Activated CD4-positive, alpha-beta T cell treated with anti-CD3 and anti-CD28 coated beads, Interleukin-2, amount 10 ng/mL, durations not matched to agents 7 days and 5 days (primary cell): ENCODE data around the gene NDRG4. TPM values are rescaled to one million over a fixed set of nuclear protein-coding genes. Genes with fewer than 3 reads are reported as not detected.
A peak's percentile ranks its signal among the peaks of the same experiment; 100 is the strongest.

Experiments used
- CTCF ChIA-PET: fragments of 350-600 bp; sonication (Branson Sonifier 250); formaldehyde crosslinking; loops from one replicate; lab custom pipeline; 2021; ENCODE audit warnings: antibody characterized with exemption; lab: Charles Lee
- POLR2A ChIA-PET: fragments of 350-600 bp; sonication (Branson Sonifier 250); formaldehyde crosslinking; loops from one replicate; lab custom pipeline; 2021; ENCODE audit warnings: antibody characterized with exemption; lab: Charles Lee
- DNase-seq: peaks from one replicate; pipeline ENCODE4 v3.0.0-alpha.2; 2020
- H3K27ac Mint-ChIP-seq: one replicate; pipeline ENCODE4 v1.8.0; 2021; ENCODE audit warnings: mild to moderate bottlenecking, moderate library complexity, mixed read lengths
- H3K27me3 Mint-ChIP-seq: one replicate; pipeline ENCODE4 v1.8.0; 2021; ENCODE audit warnings: mixed read lengths
- H3K36me3 Mint-ChIP-seq: one replicate; pipeline ENCODE4 v1.8.0; 2021; ENCODE audit warnings: low read depth, mixed read lengths
- H3K4me1 Mint-ChIP-seq: one replicate; pipeline ENCODE4 v1.8.0; 2021; ENCODE audit warnings: mixed read lengths
- H3K4me3 Mint-ChIP-seq: one replicate; pipeline ENCODE4 v1.8.0; 2021; ENCODE audit warnings: mild to moderate bottlenecking, moderate library complexity, mixed read lengths
- H3K9me3 Mint-ChIP-seq: one replicate; pipeline ENCODE4 v1.8.0; 2021; ENCODE audit warnings: mixed read lengths
- total RNA-seq, 2 experiments: library from RNA; stranded (reverse); gene quantifications; one replicate each; pipeline ENCODE4 v1.2.3, GENCODE V29; 2021

The NDRG4 gene
- total RNA-seq = under 1 TPM; 0.69 to 0.97 TPM

- Mint-ChIP-seq H3K27ac (peak within 1 kb of the TSS; percentile 71), H3K27me3 (peaks cover 2% of the 10 kb centered on the region), H3K4me3 (peak within 1 kb of the TSS; percentile 66), H3K9me3 (no peaks in the 10 kb centered on the region), H3K36me3 (no peaks in the 10 kb centered on the region), H3K4me1 (peaks cover 21% of the 10 kb centered on the region)
- peak; percentile 43 for DNase-seq
- ChIA-PET POLR2A (no interaction called here), CTCF (interaction anchor here (0.9 to 1.4 kb wide), 4 partner anchors 14 to 314 kb away, joined by 3 to 4 read pairs (median 3); no protein-coding TSS in a partner anchor)
These were observed at the start of gene NDRG4 for GRCh38 chr16:58499615-58500351. Gene NDRG4, plus strand, starts transcription at chr16:58500143. Its CDS starts 106 bp downstream, at chr16:58500249.

DNA sequence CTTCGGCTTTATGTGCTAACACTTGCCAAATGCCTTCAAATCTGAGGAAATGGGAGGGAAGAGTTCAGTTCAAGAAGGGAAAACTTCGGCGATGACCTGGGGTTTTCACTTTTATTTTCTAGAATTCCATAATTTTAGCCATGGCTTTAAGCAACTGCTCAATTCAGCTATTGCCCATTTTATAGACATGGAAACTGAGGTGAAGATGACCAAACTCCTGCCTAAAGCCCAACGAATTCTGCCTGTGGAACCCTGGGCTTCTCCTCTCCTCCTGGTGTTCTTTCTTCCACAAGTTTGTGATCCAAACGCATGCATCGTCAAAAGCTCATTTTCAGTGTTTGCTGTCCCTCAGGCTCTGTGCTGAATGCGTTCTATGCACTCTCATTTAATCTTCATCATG is 49.4 kb upstream of the NDRG4 start:
- Mint-ChIP-seq H3K36me3 (no peaks in the 10 kb centered on the region), H3K27ac (no peak overlapping the region), H3K9me3 (no peaks in the 10 kb centered on the region), H3K4me3 (no peak overlapping the region), H3K4me1 (peaks cover 8% of the 10 kb centered on the region), H3K27me3 (peaks cover 10% of the 10 kb centered on the region)
- no peak for DNase-seq
- ChIA-PET POLR2A (no interaction called here), CTCF (no interaction called here)

DNA sequence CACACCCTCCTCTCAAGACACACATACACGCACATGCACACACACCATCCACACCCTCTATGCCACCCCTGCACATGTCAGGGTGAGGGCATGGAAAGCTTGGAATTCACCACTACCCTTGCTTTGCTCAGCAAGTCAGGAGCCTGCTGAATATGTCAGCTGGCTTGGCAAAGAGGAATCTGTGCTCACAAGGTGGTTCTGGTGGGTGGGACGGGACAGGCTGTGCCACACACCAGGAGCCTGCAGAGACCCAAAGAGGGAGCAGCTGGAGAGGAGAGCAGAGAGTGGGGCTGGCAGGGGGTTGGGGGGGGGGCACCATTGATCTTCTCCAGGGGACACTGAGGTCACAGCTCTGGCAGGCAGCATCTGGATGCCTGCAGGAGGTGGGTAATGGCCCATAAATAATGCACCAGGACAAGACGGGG is 48.7 kb upstream of the NDRG4 start:
- Mint-ChIP-seq H3K4me1 (peaks cover 8% of the 10 kb centered on the region), H3K4me3 (no peak overlapping the region), H3K27me3 (peaks cover 10% of the 10 kb centered on the region), H3K36me3 (no peaks in the 10 kb centered on the region), H3K9me3 (no peaks in the 10 kb centered on the region), H3K27ac (no peak overlapping the region)
- ChIA-PET POLR2A (no interaction called here), CTCF (interaction anchor here (1.4 kb wide), 1 partner anchor 115 kb away, joined by 3 read pairs; no protein-coding TSS in a partner anchor)
- DNase-seq = no peak

GRCh38 chr16:58451945-58452401 is 48.0 kb upstream of the NDRG4 start:
- DNase-seq = no peak
- ChIA-PET CTCF (interaction anchor here (1.4 kb wide), 1 partner anchor 115 kb away, joined by 3 read pairs; no protein-coding TSS in a partner anchor), POLR2A (no interaction called here)
- H3K4me3 Mint-ChIP-seq = no peak overlapping the region
- H3K27me3 Mint-ChIP-seq = peaks cover 10% of the 10 kb centered on the region
- H3K36me3 Mint-ChIP-seq = no peaks in the 10 kb centered on the region
- H3K9me3 Mint-ChIP-seq = no peaks in the 10 kb centered on the region
- peaks cover 8% of the 10 kb centered on the region for H3K4me1 Mint-ChIP-seq
- H3K27ac Mint-ChIP-seq = no peak overlapping the region

GRCh38 chr16:58452640-58453039 is 47.3 kb upstream of the NDRG4 start:
- no peak overlapping the region for H3K4me3 Mint-ChIP-seq
- no peak overlapping the region for H3K27ac Mint-ChIP-seq
- H3K9me3 Mint-ChIP-seq = no peaks in the 10 kb centered on the region
- H3K27me3 Mint-ChIP-seq = peaks cover 6% of the 10 kb centered on the region
- DNase-seq = no peak
- POLR2A ChIA-PET = no interaction called here
- CTCF ChIA-PET = interaction anchor here (0.5 to 1.4 kb wide), 2 partner anchors 116 to 1242 kb away, joined by 3 to 5 read pairs; no protein-coding TSS in a partner anchor
- no peaks in the 10 kb centered on the region for H3K36me3 Mint-ChIP-seq
- peaks cover 8% of the 10 kb centered on the region for H3K4me1 Mint-ChIP-seq

GRCh38 chr16:58454178-58454577 is 45.8 kb upstream of the NDRG4 start:
- POLR2A ChIA-PET = no interaction called here
- no peak for DNase-seq

DNA sequence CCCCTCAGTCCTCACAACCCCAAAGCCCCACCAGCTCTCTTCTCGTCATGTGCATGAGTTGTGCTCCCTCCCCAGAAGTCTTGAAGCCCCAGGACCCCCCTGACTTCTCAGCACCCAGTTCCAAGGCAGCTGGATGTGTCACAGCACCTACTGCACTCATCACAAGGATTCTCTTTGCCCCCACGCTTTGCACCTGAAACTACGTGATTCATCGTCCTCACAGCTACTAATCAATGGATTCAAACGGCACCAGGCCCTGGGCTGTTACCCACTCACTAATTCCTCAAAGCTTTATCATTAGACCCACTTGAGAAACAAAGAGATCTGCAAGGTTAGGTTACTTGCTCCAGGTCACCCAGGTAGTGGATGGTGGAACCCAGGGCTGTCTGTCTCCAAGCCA is 45.1 kb upstream of the NDRG4 start:
- CTCF ChIA-PET = no interaction called here

More at GRCh38 chr16:58454178-58454577, 45.8 kb upstream of the NDRG4 start:
- Mint-ChIP-seq H3K27ac (no peak overlapping the region), H3K4me1 (peaks cover 8% of the 10 kb centered on the region), H3K27me3 (peaks cover 3% of the 10 kb centered on the region), H3K36me3 (no peaks in the 10 kb centered on the region), H3K9me3 (no peaks in the 10 kb centered on the region), H3K4me3 (no peak overlapping the region)
- CTCF ChIA-PET = no interaction called here

DNA sequence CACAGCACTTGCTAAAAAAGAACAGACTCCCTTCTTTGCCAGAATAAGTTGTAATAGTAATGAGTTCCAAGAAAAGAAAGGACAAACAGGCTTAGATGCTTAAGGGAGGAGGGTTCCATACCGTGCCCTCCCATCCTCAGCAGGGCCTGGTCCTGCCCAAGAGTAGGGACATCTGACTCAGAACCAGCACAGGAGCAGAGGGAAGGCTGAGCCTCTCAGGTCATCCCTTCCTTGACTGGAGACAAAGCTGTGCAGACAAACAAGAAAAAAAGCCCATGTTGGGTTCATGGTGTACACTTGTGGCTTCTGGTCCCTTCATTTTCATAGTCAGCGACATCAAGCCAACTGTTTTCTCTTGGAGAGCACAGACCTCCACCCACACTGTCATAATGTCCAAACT is 44.2 kb upstream of the NDRG4 start:
- POLR2A ChIA-PET = no interaction called here
- peaks cover 6% of the 10 kb centered on the region for H3K27me3 Mint-ChIP-seq
- H3K36me3 Mint-ChIP-seq = no peaks in the 10 kb centered on the region
- H3K4me3 Mint-ChIP-seq = no peak overlapping the region
- CTCF ChIA-PET = interaction anchor here (0.5 kb wide), 1 partner anchor 326 kb away, joined by 3 read pairs; no protein-coding TSS in a partner anchor
- no peak overlapping the region for H3K27ac Mint-ChIP-seq
- H3K4me1 Mint-ChIP-seq = no peaks in the 10 kb centered on the region
- DNase-seq = no peak
- no peaks in the 10 kb centered on the region for H3K9me3 Mint-ChIP-seq

More for the DNA sequence above, 45.1 kb upstream of the NDRG4 start:
- Mint-ChIP-seq H3K27ac (no peak overlapping the region), H3K4me1 (peaks cover 3% of the 10 kb centered on the region), H3K27me3 (peaks cover 3% of the 10 kb centered on the region), H3K36me3 (no peaks in the 10 kb centered on the region), H3K4me3 (no peak overlapping the region), H3K9me3 (no peaks in the 10 kb centered on the region)
- POLR2A ChIA-PET = no interaction called here
- no peak for DNase-seq

GRCh38 chr16:58456193-58456592 is 43.8 kb upstream of the NDRG4 start:
- Mint-ChIP-seq H3K27me3 (peaks cover 8% of the 10 kb centered on the region), H3K4me3 (no peak overlapping the region), H3K36me3 (no peaks in the 10 kb centered on the region), H3K4me1 (no peaks in the 10 kb centered on the region), H3K9me3 (no peaks in the 10 kb centered on the region), H3K27ac (no peak overlapping the region)
- ChIA-PET CTCF (no interaction called here), POLR2A (no interaction called here)
- no peak for DNase-seq

DNA sequence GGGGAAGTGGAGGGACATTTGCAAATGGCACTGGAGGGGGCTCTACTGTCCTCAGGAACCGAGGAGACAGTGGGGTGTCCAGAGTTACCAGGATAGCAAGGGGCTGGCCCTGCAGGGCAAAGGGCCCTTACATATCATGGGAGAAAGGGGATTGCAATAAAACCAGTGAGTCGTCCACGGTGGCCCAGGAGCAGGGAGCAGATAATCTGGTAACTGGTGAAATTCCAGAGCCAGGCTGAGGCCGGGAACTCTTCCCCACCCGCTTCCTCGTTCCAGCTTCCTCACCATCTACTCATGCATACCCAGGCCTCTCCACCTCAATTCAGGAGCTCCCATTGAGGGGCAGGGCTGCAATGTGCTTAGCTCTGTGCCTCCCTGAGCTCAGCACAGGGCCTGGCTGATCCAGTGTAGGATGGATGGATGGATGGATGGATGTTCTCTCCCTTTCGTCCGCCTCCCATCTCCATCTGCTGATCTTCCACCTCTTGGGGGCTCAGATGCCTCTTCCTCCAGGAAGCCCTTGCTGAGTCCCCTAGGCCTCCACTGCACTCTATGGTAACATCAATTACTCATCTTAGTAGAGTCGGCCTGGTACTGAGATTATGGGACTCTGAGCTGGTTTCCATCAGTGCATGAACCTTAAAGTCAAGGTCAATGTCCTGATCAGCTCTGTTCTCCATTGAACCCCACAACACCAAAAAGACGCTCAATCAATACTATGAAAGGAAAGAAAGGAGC is 41.2 kb upstream of the NDRG4 start:
- Mint-ChIP-seq H3K27ac (no peak overlapping the region), H3K9me3 (no peaks in the 10 kb centered on the region), H3K4me3 (no peak overlapping the region), H3K27me3 (peaks cover 25% of the 10 kb centered on the region), H3K36me3 (no peaks in the 10 kb centered on the region), H3K4me1 (no peaks in the 10 kb centered on the region)
- no peak for DNase-seq
- POLR2A ChIA-PET = interaction anchor here (0.6 kb wide), 1 partner anchor 122 kb away, joined by 4 read pairs; no protein-coding TSS in a partner anchor
- CTCF ChIA-PET = interaction anchor here (1.1 to 1.6 kb wide), 3 partner anchors 10 to 16 kb away, joined by 3 to 4 read pairs (median 3); no protein-coding TSS in a partner anchor

DNA sequence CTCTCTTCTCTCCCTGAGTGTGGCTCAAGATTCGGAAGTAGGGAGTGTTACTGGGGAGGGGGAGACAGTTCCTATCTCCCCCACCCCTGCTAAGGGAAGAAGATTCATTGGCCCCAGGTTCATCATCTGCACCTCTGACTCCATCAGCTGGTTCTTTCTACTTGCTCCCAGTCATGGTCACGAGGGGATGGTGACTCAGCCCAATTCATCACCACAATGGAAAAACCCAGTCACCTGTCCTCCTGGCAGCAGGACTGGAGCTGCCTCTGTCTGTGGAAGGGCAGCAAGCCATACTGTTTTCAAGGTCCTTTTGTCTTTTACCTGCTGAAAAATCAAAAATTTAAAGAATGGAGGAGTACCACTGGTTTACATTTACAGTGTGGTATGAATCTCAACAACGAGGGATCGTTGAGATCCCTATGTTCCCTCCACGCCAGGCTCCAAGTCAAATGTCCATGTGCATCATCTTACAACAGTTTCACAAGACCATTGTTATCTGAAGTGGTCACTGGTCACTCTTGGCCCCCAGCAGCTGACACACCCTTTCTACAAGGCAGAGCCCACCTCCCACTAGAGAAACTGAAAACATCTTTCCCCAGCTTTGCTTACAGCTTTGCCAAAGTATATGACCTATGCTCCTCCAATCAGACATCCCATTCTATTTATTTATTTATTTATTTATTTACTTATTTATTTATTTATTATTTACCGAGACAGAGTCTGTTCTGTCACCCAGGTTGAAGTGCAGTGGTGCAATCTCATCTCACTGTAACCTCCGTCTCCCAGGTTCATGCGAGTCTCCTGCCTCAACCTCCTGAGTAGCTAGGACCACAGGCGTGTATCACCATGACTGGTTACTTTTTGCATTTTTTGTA is 40.4 kb upstream of the NDRG4 start:
- Mint-ChIP-seq H3K4me3 (no peak overlapping the region), H3K27me3 (peaks cover 27% of the 10 kb centered on the region), H3K36me3 (no peaks in the 10 kb centered on the region), H3K9me3 (no peaks in the 10 kb centered on the region), H3K27ac (no peak overlapping the region), H3K4me1 (no peaks in the 10 kb centered on the region)
- POLR2A ChIA-PET = no interaction called here
- no peak for DNase-seq
- CTCF ChIA-PET = interaction anchor here (1.1 to 1.6 kb wide), 3 partner anchors 9 to 16 kb away, joined by 3 to 4 read pairs (median 3); no protein-coding TSS in a partner anchor

- CTCF ChIA-PET = no interaction called here
- DNase-seq = no peak
- H3K27me3 Mint-ChIP-seq = peaks cover 34% of the 10 kb centered on the region
- no peak overlapping the region for H3K4me3 Mint-ChIP-seq
- no peak overlapping the region for H3K27ac Mint-ChIP-seq
- peaks cover 3% of the 10 kb centered on the region for H3K4me1 Mint-ChIP-seq
- no peaks in the 10 kb centered on the region for H3K36me3 Mint-ChIP-seq
- POLR2A ChIA-PET = no interaction called here
- H3K9me3 Mint-ChIP-seq = no peaks in the 10 kb centered on the region
These were observed 39.7 kb upstream of the NDRG4 start for GRCh38 chr16:58460219-58460610.
